ENCODE measurements around the gene DTWD1.

DNA sequence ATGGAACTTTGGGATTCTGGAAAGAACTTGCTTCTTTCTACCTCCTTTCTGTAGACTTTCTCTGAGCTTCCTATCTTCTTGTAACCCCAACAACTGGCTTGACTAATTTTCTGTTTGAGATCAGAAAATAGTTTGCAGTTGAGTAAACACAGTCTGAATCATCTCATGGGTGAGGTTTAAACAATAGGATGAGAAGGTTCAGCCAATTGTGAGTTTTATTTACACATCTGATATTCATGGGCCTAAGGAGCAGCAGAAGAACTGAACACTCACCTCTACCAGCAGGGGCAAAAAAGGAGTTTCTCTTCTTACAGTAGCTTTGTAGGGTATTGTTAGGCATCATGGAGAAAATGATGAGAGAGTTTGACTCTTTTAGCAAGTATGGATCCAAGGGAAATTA, 54.2 kb downstream of the DTWD1 start:
- TF ChIP-seq, protein P1, sequence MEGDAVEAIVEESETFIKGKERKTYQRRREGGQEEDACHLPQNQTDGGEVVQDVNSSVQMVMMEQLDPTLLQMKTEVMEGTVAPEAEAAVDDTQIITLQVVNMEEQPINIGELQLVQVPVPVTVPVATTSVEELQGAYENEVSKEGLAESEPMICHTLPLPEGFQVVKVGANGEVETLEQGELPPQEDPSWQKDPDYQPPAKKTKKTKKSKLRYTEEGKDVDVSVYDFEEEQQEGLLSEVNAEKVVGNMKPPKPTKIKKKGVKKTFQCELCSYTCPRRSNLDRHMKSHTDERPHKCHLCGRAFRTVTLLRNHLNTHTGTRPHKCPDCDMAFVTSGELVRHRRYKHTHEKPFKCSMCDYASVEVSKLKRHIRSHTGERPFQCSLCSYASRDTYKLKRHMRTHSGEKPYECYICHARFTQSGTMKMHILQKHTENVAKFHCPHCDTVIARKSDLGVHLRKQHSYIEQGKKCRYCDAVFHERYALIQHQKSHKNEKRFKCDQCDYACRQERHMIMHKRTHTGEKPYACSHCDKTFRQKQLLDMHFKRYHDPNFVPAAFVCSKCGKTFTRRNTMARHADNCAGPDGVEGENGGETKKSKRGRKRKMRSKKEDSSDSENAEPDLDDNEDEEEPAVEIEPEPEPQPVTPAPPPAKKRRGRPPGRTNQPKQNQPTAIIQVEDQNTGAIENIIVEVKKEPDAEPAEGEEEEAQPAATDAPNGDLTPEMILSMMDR (IDR thresholded peaks at IDR 0.05) = no peak
- TF ChIP-seq EZH2 (IDR thresholded peaks at IDR 0.05; ENCODE audit: borderline replicate concordance, insufficient read depth, low read depth, low read length, poor library complexity, severe bottlenecking) = no peak

Data from B cell (primary cell).